Bone marrow (tissue), 2 donors: ENCODE data around the gene ASB18.

Experiments used
- DNase-seq, 2 donors: peaks; one replicate each; lab custom pipeline; 2025; lab: John Stamatoyannopoulos, UW

Gene ASB18

GRCh38 chr2:236208019-236208926, 55.9 kb downstream of the ASB18 start:
- no peak for DNase-seq

GRCh38 chr2:236207472-236207871, 56.7 kb downstream of the ASB18 start:
- DNase-seq, result no peak

- no peak for DNase-seq
Measured at GRCh38 chr2:236205867-236206645, 58.1 kb downstream of the ASB18 start.

GRCh38 chr2:236204953-236205352, 59.3 kb downstream of the ASB18 start:
- no peak for DNase-seq

GRCh38 chr2:236200378-236200777, 63.8 kb downstream of the ASB18 start:
- no peak for DNase-seq

GRCh38 chr2:236196366-236196765, 67.8 kb downstream of the ASB18 start:
- no peak for DNase-seq

GRCh38 chr2:236195726-236196125, 68.5 kb downstream of the ASB18 start:
- no peak for DNase-seq

GRCh38 chr2:236194786-236195185, 69.4 kb downstream of the ASB18 start:
- DNase-seq, result no peak

GRCh38 chr2:236193026-236193425, 71.2 kb downstream of the ASB18 start:
- DNase-seq, result no peak

- no peak for DNase-seq
Measured at GRCh38 chr2:236190674-236191073, 73.5 kb downstream of the ASB18 start.

GRCh38 chr2:236184701-236185100, 79.5 kb downstream of the ASB18 start:
- DNase-seq, result no peak

- no peak for DNase-seq
Measured at GRCh38 chr2:236180831-236181453, 83.3 kb downstream of the ASB18 start.

GRCh38 chr2:236180076-236180816, 84.0 kb downstream of the ASB18 start:
- no peak for DNase-seq

GRCh38 chr2:236179236-236180075, 84.8 kb downstream of the ASB18 start:
- DNase-seq, result no peak

- no peak for DNase-seq
Measured at GRCh38 chr2:236178890-236179235, 85.3 kb downstream of the ASB18 start.

- no peak for DNase-seq
Measured at GRCh38 chr2:236177967-236178889, 86.0 kb downstream of the ASB18 start.

GRCh38 chr2:236177604-236177966, 86.6 kb downstream of the ASB18 start:
- no peak for DNase-seq

GRCh38 chr2:236176951-236177350, 87.3 kb downstream of the ASB18 start:
- DNase-seq, result no peak

GRCh38 chr2:236176417-236176816, 87.8 kb downstream of the ASB18 start:
- DNase-seq, result no peak

GRCh38 chr2:236175548-236176150, 88.6 kb downstream of the ASB18 start:
- DNase-seq, result no peak
